Endometrial microvascular endothelial cells (primary cell): Measurements from ENCODE around the gene USP17L13. TPM values are rescaled to one million over a fixed set of nuclear protein-coding genes. Genes with fewer than 3 reads are reported as not detected.
"Not testable (repeated sequence)": the region's sequence is repeated elsewhere in the genome, so short reads cannot be mapped to it uniquely, and the experiment has no call there.

ENCODE experiments used
- in situ Hi-C: cut with HindIII; loops from 2 replicates; pipeline ENCODE4 v1.10.0; 2017; ENCODE audit warnings: low sequenced_read_pairs, low pct_unique_long_range_greater_than_20kb; ENCODE audit errors: inconsistent ontology term
- total RNA-seq: library from RNA; depleted of rRNA; stranded (reverse); fragments of >200 nt; gene quantifications from one replicate; pipeline ENCODE4 v1.2.3, GENCODE V29; 2015; ENCODE audit errors: inconsistent ontology term

The USP17L13 gene, protein sequence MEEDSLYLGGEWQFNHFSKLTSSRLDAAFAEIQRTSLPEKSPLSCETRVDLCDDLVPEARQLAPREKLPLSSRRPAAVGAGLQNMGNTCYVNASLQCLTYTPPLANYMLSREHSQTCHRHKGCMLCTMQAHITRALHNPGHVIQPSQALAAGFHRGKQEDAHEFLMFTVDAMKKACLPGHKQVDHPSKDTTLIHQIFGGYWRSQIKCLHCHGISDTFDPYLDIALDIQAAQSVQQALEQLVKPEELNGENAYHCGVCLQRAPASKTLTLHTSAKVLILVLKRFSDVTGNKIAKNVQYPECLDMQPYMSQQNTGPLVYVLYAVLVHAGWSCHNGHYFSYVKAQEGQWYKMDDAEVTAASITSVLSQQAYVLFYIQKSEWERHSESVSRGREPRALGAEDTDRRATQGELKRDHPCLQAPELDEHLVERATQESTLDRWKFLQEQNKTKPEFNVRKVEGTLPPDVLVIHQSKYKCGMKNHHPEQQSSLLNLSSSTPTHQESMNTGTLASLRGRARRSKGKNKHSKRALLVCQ
- not detected for total RNA-seq

GRCh38 chr4:9224596-9224995 is at the start of gene USP17L13:
USP17L13 (plus strand) TSS chr4:9224896; CDS start chr4:9224896, 0 bp downstream.
- in situ Hi-C loops: not testable (repeated sequence)

GRCh38 chr4:9210357-9210756 is 14.3 kb upstream of the USP17L13 start, which contains the start of gene USP17L10:
USP17L10 (plus strand) TSS chr4:9210657; CDS start chr4:9210657, 0 bp downstream.
- in situ Hi-C loops: not testable (repeated sequence)

GRCh38 chr4:9214701-9215100 is 10.0 kb upstream of the USP17L13 start:
- in situ Hi-C loops: not testable (repeated sequence)

- in situ Hi-C loops: not testable (repeated sequence)
These were observed 9.6 kb upstream of the USP17L13 start, which contains the start of gene USP17L11 for GRCh38 chr4:9215105-9215504. USP17L11 (plus strand) TSS chr4:9215405; CDS start chr4:9215405, 0 bp downstream.

DNA sequence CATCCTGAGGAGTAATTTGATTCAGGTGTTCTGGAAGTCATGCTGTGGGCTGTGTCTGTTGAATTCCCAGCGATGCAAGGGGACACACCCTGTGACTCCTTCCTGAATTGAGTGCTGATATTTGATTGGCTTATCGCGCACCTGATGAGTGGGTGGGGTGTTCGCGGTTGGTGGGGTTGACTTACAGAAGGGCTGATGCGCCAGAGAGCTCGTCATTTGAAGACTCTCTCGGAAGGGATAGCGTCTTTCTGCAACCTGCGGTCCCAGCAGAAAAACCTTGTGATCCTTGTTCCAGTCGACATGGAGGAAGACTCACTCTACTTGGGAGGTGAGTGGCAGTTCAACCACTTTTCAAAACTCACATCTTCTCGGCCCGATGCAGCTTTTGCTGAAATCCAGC is 4.8 kb upstream of the USP17L13 start, which contains the start of gene USP17L12:
Gene USP17L12, plus strand, starts transcription at position 301 of the 400 bp plus-strand sequence. Its CDS starts 0 bp downstream, at position 301.
- in situ Hi-C loops: not testable (repeated sequence)

GRCh38 chr4:9230249-9230648 is 5.6 kb downstream of the USP17L13 start:
- in situ Hi-C loops: not testable (repeated sequence)

- in situ Hi-C loops: not testable (repeated sequence)
These were observed 9.4 kb downstream of the USP17L13 start, which contains the start of gene USP17L15 for GRCh38 chr4:9234085-9234484. USP17L15 (plus strand) TSS chr4:9234385; CDS start chr4:9234385, 0 bp downstream.

- in situ Hi-C loops: not testable (repeated sequence)
These were observed 13.8 kb downstream of the USP17L13 start for GRCh38 chr4:9238461-9238860.

DNA sequence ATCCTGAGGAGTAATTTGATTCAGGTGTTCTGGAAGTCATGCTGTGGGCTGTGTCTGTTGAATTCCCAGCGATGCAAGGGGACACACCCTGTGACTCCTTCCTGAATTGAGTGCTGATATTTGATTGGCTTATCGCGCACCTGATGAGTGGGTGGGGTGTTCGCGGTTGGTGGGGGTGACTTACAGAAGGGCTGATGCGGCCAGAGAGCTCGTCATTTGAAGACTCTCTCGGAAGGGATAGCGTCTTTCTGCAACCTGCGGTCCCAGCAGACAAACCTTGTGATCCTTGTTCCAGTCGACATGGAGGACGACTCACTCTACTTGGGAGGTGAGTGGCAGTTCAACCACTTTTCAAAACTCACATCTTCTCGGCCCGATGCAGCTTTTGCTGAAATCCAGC is 18.9 kb downstream of the USP17L13 start, which contains the start of gene USP17L17:
Gene USP17L17, plus strand, starts transcription at position 301 of the 400 bp plus-strand sequence. Its CDS starts 0 bp downstream, at position 301.
- in situ Hi-C loops: not testable (repeated sequence)

DNA sequence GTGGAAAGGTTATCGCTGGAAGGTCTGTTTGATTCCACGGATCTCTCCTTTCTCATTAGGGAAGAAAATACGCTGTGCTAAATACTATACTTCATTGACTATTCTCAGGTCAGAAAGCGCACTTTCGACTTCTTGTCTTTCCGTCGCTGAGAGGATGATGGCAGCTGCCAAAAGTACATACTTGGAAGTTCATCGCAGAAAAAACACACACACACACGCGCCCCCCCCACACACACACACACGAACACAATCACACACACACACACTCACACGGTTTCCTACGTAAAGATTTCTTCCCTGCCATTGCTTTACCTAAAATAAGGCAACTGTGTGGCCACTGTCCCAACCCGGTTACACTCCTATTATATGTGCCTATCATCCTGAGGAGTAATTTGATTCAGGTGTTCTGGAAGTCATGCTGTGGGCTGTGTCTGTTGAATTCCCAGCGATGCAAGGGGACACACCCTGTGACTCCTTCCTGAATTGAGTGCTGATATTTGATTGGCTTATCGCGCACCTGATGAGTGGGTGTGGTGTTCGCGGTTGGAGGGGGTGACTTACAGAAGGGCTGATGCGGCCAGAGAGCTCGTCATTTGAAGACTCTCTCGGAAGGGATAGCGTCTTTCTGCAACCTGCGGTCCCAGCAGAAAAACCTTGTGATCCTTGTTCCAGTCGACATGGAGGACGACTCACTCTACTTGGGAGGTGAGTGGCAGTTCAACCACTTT is 23.4 kb downstream of the USP17L13 start, which contains the start of gene USP17L18:
Gene USP17L18, plus strand, starts transcription at position 678 of the 728 bp plus-strand sequence. Its CDS starts 0 bp downstream, at position 678.
- in situ Hi-C loops: not testable (repeated sequence)

- in situ Hi-C loops: not testable (repeated sequence)
These were observed 28.4 kb downstream of the USP17L13 start, which contains the start of gene USP17L19 for GRCh38 chr4:9253078-9253477. USP17L19 (plus strand) TSS chr4:9253378; CDS start chr4:9253378, 0 bp downstream.

- in situ Hi-C loops: not testable (repeated sequence)
These were observed 33.1 kb downstream of the USP17L13 start, which contains the start of gene USP17L20 for GRCh38 chr4:9257824-9258223. USP17L20 (plus strand) TSS chr4:9258124; CDS start chr4:9258124, 0 bp downstream.

GRCh38 chr4:9262572-9262971 is 37.9 kb downstream of the USP17L13 start, which contains the start of gene USP17L21:
USP17L21 (plus strand) TSS chr4:9262872; CDS start chr4:9262872, 0 bp downstream.
- in situ Hi-C loops: not testable (repeated sequence)

GRCh38 chr4:9267319-9267718 is 42.6 kb downstream of the USP17L13 start, which contains the start of gene USP17L22:
USP17L22 (plus strand) TSS chr4:9267619; CDS start chr4:9267619, 0 bp downstream.
- in situ Hi-C loops: not testable (repeated sequence)

DNA sequence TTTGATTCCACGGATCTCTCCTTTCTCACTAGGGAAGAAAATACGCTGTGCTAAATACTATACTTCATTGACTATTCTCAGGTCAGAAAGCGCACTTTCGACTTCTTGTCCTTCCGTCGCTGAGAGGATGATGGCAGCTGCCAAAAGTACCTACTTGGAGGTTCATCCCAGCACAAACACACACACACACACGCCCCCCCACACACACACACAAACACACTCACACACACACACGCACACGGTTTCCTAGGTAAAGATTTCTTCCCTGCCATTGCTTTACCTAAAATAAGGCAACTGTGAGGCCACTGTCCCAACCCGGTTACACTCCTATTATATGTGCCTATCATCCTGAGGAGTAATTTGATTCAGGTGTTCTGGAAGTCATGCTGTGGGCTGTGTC is 47.0 kb downstream of the USP17L13 start:
- in situ Hi-C loops: not testable (repeated sequence)
